DMS53 treated with DMSO at 0.1 percent for 48 hours (cell line): ENCODE measurements around the gene DAG1.
"Not testable (repeated sequence)": the region's sequence is repeated elsewhere in the genome, so short reads cannot be mapped to it uniquely, and the experiment has no call there.

Experiments used
- DNase-seq: peaks from one replicate; lab custom pipeline; 2025; ENCODE audit not compliant: unreplicated experiment; lab: John Stamatoyannopoulos, UW

The DAG1 gene

DNA sequence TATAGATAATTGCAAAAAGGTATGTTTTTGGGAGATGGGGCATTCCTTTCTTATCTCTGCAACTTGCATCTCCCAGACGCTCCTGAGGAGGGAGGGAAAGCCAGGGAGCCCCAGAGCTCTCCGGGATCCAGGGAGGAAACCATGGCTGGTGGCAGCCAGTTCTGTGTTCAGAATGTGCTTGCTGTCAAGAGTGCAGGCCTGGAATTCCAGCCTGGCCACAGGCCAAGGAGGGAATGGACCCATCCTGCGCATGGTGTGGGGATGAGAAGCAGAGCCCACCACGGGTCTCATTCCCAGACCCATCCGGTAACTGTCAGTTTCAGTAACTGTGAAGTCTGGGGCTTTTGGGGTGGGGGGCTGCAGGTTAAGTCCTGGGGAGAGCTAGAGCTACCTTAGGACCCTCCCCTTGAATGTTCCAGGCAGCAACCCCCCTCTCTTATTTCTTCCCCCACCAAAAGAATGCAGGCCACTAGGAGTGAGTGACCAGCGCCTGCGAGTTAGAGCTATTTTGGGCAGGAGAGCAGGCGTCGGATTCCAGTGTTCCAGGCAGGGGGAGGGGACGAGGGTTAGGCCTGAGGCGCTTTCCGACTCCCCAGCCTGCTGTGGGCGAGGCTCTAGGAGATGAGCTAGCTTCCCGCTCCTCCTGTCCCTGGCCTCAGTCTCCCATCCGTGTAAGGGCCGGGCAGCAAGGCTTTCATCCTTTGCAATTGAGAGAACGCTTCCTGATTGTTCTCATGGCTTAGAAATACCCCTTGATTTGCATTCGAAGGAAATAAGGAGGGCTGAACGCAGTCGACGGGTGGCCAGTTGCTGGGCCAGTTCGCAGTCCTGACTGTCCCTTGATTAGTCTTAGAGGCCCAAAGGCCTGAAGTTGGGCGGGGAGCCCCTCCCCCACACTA, 781 bp upstream of the DAG1 start:
- DNase-seq = no peak

GRCh38 chr3:49470714-49471420, 800 bp downstream of the DAG1 start:
- DNase-seq = no peak

GRCh38 chr3:49471856-49472495, 1.9 kb downstream of the DAG1 start:
- no peak for DNase-seq

GRCh38 chr3:49476563-49476962, 6.5 kb downstream of the DAG1 start:
- no peak for DNase-seq

DNA sequence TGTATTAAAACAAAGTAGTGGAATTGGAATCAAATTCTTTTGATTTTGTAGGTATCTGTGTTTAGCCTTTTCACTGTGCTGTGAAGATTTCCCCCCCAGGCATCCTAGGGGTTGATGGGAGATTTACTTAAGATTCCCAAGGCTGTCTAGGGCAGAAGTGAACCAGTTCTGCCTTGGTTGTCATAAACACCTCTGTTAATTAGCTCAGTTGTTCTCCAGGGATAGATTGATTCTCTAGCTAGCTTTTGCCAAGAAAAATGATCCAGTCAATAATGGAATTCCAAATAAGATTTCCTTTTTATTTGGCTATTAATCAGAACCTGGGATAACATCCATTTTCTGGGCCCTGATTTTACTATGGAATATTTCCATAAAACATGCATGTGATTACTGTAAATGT, 12.7 kb downstream of the DAG1 start:
- no peak for DNase-seq

- no peak for DNase-seq
Measured at GRCh38 chr3:49484471-49484870, 14.4 kb downstream of the DAG1 start.

GRCh38 chr3:49489247-49489646, 19.2 kb downstream of the DAG1 start:
- DNase-seq = no peak

DNA sequence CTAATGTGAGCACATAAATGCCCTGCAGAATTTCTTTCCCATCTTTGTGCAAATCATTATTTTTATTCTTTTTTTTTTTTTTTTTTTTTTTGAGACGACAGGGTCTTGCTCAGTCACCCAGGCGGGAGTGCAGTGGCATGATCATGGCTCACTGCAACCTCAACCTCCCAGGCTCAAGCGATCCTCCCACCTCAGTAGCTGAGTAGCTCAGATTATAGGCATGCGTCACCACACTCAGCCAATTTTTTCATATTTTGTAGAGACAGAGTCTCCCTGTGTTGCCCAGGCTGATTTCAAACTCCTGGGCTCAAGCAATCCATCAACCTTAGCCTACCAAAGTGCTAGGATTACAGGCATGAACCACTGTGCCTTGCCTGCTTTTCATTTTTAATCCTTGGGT, 22.9 kb downstream of the DAG1 start:
- DNase-seq = no peak

- no peak for DNase-seq
Measured at GRCh38 chr3:49493901-49494300, 23.8 kb downstream of the DAG1 start.

DNA sequence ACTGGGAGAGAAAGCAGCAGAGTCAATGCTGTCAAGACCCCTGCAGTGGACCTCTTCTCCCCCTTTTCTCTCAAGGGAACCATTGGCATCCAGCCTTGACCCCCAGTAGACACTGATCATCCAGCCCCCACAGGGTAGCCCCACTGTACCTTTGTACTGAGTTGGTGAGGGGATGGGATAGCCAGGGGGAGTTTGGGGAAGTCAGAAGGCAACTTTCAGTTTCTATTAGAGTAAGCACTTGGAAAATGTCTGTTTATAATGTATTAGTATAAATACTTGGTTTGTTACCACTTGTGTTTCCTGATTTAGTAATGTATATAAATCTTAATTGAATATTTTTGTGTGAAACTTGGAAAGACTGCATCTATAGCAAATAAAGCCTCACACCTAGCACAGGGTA, 25.0 kb downstream of the DAG1 start:
- DNase-seq = no peak

DNA sequence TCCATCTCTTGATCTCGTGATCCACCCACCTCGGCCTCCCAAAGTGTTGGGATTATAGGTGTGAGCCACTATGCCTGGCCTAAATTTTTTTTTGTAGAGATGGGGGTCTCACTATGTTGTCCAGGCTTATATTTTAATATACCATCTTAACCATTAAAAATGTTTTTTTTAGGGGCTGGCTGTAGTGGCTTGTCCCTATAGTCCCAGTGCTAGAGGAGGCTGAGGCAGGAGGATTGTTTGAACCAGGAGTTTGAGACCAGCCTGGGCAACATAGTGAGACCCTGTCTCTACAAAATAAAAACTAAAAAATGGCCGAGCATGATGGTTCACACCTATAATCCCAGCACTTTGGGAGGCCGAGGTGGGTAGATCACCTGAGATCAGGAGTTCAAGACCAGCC, 26.8 kb downstream of the DAG1 start:
- DNase-seq = not testable (repeated sequence)

GRCh38 chr3:49497606-49498005, 27.5 kb downstream of the DAG1 start:
- no peak for DNase-seq

DNA sequence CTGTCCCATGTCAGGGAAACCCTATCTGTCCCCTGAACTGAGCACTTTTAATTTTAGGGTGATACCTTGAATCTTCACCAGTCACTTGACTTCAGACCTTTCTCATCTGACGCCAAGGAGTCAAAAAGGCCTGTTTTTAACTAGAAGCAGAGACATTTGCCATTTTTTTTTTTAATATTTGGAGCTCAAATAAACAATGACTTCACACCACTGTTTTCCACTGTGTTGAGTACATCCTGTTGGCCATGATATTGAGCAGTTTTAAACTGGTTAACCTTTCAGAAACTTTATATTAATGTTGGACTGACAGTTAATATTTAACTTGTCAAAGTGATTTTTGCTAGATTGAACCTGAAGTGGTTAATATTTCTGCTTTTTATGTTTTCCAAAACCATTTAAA, 28.2 kb downstream of the DAG1 start:
- no peak for DNase-seq

DNA sequence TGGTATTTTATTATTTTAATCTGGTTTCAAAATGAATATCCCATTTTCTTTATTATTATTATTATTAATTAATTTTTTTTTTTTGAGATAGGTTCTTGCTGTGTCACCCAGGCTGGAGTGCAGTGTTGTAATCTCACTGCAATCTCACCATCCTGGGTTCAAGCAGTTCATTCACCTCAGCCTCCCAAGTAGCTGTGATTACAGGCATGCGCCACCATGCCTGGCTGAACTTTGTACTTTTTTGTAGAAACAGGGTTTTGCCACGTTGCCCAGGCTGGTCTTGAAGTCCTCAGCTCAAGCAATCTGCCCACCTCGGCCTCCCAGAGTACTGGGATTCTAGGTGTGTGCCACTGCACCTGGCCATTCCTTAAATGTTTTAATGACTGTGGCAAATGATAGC, 28.6 kb downstream of the DAG1 start:
- no peak for DNase-seq

GRCh38 chr3:49500205-49500731, 30.2 kb downstream of the DAG1 start:
- no peak for DNase-seq

GRCh38 chr3:49500732-49501609, 30.9 kb downstream of the DAG1 start:
- no peak for DNase-seq

GRCh38 chr3:49501842-49502241, 31.8 kb downstream of the DAG1 start:
- no peak for DNase-seq

GRCh38 chr3:49506906-49507305, 36.8 kb downstream of the DAG1 start:
- DNase-seq = no peak

DNA sequence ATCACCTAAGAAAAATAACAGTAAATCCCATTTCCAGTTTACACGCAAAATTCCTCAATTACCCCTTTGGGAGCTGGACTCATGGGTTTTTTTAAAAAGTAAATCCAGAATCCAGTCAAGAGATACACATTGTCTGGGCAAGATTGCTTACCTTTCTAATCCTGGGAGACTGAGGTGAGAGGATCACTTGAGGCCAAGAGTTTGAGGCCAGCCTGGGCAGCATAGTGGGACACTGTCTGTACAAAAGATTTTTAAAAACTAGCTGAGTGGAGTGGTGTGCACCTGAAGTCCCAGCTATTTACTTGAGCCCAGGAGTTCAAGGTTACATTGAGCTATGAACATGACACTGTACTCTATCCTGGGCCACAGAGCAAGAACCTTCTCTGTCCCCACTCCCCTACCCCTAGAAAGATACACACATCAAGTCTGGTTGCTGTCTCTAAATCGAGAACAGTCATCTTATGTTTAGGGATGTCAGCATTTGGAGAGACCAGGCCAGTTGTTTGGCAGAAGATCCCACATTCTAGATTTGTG, 39.0 kb downstream of the DAG1 start:
- DNase-seq = no peak

DNA sequence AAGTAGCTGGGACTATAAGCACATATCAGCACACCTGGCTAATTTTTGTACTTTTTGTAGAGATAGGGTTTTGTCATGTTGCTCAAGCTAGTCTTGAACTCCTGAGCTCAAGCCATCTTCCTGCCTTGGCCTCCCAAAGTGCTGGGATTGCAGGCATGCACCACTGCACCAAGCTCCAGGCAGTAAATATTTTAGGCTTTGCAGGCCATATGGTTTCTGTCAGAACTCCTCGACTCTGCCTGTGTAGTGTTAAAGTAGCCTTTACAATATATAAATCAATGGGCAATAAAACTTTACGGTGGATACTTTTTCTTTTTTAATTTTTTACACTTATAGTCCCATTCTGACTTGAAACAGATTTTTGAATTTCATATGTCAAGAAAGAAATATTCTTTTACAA, 41.6 kb downstream of the DAG1 start:
- DNase-seq = no peak
